GM19324 (cell line): ENCODE results near the gene MBD3L2.
"Not testable (repeated sequence)": the region's sequence is repeated elsewhere in the genome, so short reads cannot be mapped to it uniquely, and the experiment has no call there.

Experiments
- ATAC-seq: cut with Tn5 transposase; IDR thresholded peaks from one replicate; pipeline ENCODE4 v1.9.1; 2021; ENCODE audit warnings: mild to moderate bottlenecking, moderate library complexity; ENCODE audit not compliant: unreplicated experiment, low FRiP score

Gene MBD3L2

GRCh38 chr19:7058576-7058975 lies 9.5 kb downstream of the MBD3L2 start, which contains the start of gene MBD3L3:
MBD3L3 (minus strand) TSS chr19:7058676; CDS start chr19:7058605, 71 bp downstream.
- ATAC-seq = not testable (repeated sequence)

- ATAC-seq = not testable (repeated sequence)
Observed at GRCh38 chr19:7059977-7060376, 10.9 kb downstream of the MBD3L2 start.

GRCh38 chr19:7063339-7063738 lies 14.2 kb downstream of the MBD3L2 start:
- no peak for ATAC-seq

GRCh38 chr19:7063764-7064418 lies 14.8 kb downstream of the MBD3L2 start:
- no peak for ATAC-seq

GRCh38 chr19:7067122-7067521 lies 18.0 kb downstream of the MBD3L2 start:
- not testable (repeated sequence) for ATAC-seq

GRCh38 chr19:7067716-7068115 lies 18.6 kb downstream of the MBD3L2 start:
- no peak for ATAC-seq

- ATAC-seq = no peak
Observed at GRCh38 chr19:7068599-7068998, 19.5 kb downstream of the MBD3L2 start.

GRCh38 chr19:7069042-7069903 lies 20.2 kb downstream of the MBD3L2 start, which contains the start of gene ZNF557:
ZNF557 (plus strand) TSS chr19:7069703; CDS start chr19:7075075, 5,372 bp downstream.
- ATAC-seq = peak; percentile 95

GRCh38 chr19:7069904-7070226 lies 20.7 kb downstream of the MBD3L2 start:
- no peak for ATAC-seq

- ATAC-seq = no peak
Observed at GRCh38 chr19:7072541-7072940, 23.4 kb downstream of the MBD3L2 start.

- no peak for ATAC-seq
Observed at GRCh38 chr19:7074705-7075282, 25.7 kb downstream of the MBD3L2 start.

- ATAC-seq = no peak
Observed at GRCh38 chr19:7076151-7076550, 27.0 kb downstream of the MBD3L2 start.

GRCh38 chr19:7078008-7078407 lies 28.9 kb downstream of the MBD3L2 start:
- no peak for ATAC-seq

GRCh38 chr19:7083076-7083956 lies 34.2 kb downstream of the MBD3L2 start:
- no peak for ATAC-seq

GRCh38 chr19:7088999-7089398 lies 39.9 kb downstream of the MBD3L2 start:
- ATAC-seq = no peak

- ATAC-seq = no peak
Observed at GRCh38 chr19:7098096-7098495, 49.0 kb downstream of the MBD3L2 start.

- ATAC-seq = peak; percentile 88
Observed at GRCh38 chr19:7098701-7099596, 49.8 kb downstream of the MBD3L2 start.

GRCh38 chr19:7099597-7099921 lies 50.4 kb downstream of the MBD3L2 start:
- no peak for ATAC-seq
